ENCODE results near the gene PTCD3. TPM values are rescaled to one million over a fixed set of nuclear protein-coding genes. Genes with fewer than 3 reads are reported as not detected.

Gene PTCD3
- total and polyA plus RNA-seq, 2 of the 4 experiments (the other 2 are of a cell fraction), result 44.0 to 48.9 TPM

DNA sequence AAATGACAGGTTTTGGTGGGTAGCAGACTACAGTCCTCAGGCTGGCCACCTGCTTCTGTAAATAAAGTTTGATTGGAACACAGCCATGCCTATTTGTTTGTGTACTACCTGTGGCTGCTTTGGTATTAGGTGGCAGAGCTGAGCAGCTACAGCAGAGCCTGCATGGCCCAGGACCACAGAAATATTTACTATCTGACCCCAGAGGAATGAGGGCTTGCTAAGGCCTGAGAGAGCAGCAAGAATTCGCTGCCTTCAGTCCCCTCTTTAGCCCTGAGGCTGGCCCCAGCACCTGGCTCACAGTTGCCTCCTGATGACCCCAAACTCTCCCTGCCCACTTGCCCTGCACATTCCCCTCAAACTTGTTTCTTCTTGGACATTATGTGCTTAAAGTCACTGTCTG, 32.8 kb upstream of the PTCD3 start:
- no peak overlapping the region for H2BK20ac ChIP-seq (ENCODE audit: low read depth, low read length)
- H3K4me1 ChIP-seq (ENCODE audit: control insufficient read depth, insufficient read depth, low read length), result peaks cover 3% of the 10 kb centered on the region; the same call in 1 of the 2 replicates
- no peak for DNase-seq
- ATAC-seq (ENCODE audit: low read depth), result no peak
- H4K5ac ChIP-seq (ENCODE audit: low read depth, low read length), result no peak overlapping the region
- H3K23ac ChIP-seq (ENCODE audit: low read depth, low read length), result no peak overlapping the region
- H3K4ac ChIP-seq (ENCODE audit: low read depth, low read length), result no peak overlapping the region
- H3K9me3 ChIP-seq (ENCODE audit: control insufficient read depth, insufficient read depth, low read length), result no peaks in the 10 kb centered on the region
- H2AFZ ChIP-seq (replicated peaks; ENCODE audit: low read length, poor library complexity), result no peak overlapping the region
- H3K14ac ChIP-seq (replicated peaks; ENCODE audit: low read depth, low read length), result no peak overlapping the region
- intact Hi-C loops (cut with micrococcal nuclease) (no loop called here), dilution Hi-C loops (cut with HindIII; ENCODE audit: low sequenced_read_pairs, unreplicated experiment) (no loop called here), in situ Hi-C loops (cut with MboI; ENCODE audit: low sequenced_read_pairs) (no loop called here)
- no peak overlapping the region for H2AK9ac ChIP-seq (replicated peaks; ENCODE audit: low read depth, low read length, poor library complexity)
- H4K8ac ChIP-seq (ENCODE audit: low read depth in 2 of 2, low read length in 2 of 2), result no peak overlapping the region
- no peak overlapping the region for H3K27ac ChIP-seq (ENCODE audit: insufficient read depth, low read length)
- H3K36me3 ChIP-seq (ENCODE audit: control insufficient read depth, insufficient read depth, low read length), result peaks cover 62% of the 10 kb centered on the region
- ChIA-PET POLR2A (ENCODE audit: unreplicated experiment) (no interaction called here), CTCF (no interaction called here)
- BruUV-seq (replicated peaks), result no TSS peak
- H4K20me1 ChIP-seq (ENCODE audit: insufficient read depth, low read length), result no peaks in the 10 kb centered on the region
- no peak overlapping the region for H3K4me3 ChIP-seq (ENCODE audit: insufficient read depth, low read depth, low read length)
- TF ChIP-seq, protein P1, sequence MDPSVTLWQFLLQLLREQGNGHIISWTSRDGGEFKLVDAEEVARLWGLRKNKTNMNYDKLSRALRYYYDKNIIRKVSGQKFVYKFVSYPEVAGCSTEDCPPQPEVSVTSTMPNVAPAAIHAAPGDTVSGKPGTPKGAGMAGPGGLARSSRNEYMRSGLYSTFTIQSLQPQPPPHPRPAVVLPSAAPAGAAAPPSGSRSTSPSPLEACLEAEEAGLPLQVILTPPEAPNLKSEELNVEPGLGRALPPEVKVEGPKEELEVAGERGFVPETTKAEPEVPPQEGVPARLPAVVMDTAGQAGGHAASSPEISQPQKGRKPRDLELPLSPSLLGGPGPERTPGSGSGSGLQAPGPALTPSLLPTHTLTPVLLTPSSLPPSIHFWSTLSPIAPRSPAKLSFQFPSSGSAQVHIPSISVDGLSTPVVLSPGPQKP (IDR thresholded peaks at IDR 0.05; ENCODE audit: borderline replicate concordance, low read depth, low read length), result no peak
- no peak for TF ChIP-seq MAZ (IDR thresholded peaks at IDR 0.05; ENCODE audit: borderline replicate concordance, low read depth, low read length)
- no peak for TF ChIP-seq MXI1 (IDR thresholded peaks at IDR 0.05; ENCODE audit: borderline replicate concordance, low read depth, low read length)
- no peak for TF ChIP-seq MAFK (IDR thresholded peaks at IDR 0.05; ENCODE audit: low read depth, low read length)
- TF ChIP-seq, protein P2, sequence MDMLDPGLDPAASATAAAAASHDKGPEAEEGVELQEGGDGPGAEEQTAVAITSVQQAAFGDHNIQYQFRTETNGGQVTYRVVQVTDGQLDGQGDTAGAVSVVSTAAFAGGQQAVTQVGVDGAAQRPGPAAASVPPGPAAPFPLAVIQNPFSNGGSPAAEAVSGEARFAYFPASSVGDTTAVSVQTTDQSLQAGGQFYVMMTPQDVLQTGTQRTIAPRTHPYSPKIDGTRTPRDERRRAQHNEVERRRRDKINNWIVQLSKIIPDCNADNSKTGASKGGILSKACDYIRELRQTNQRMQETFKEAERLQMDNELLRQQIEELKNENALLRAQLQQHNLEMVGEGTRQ (IDR thresholded peaks at IDR 0.05; ENCODE audit: low read depth, low read length), result no peak
- TF ChIP-seq RFX5 (IDR thresholded peaks at IDR 0.05; ENCODE audit: low read depth, low read length), result no peak
- no peak for TF ChIP-seq POLR2A (IDR thresholded peaks at IDR 0.05; ENCODE audit: low read depth, low read length)
- no peak for TF ChIP-seq CEBPB (IDR thresholded peaks at IDR 0.05; ENCODE audit: low read depth, low read length)
- no peak overlapping the region for H2AK5ac ChIP-seq (ENCODE audit: low read depth, low read length)
- 83% methylated on average over 1 of the region's 1 CpG; no CpG with 5 or more reads in 1 of the 2 experiments for WGBS, 2 experiments (ENCODE audit: extremely low coverage in 2 of 2, insufficient read length in 1 of 2)
- no peak overlapping the region for H3K4me2 ChIP-seq (ENCODE audit: low read depth, low read length)
- no peaks in the 10 kb centered on the region for H3K27me3 ChIP-seq (ENCODE audit: control insufficient read depth, insufficient read depth, low read length)
- no peak overlapping the region for H3K9ac ChIP-seq (ENCODE audit: low read depth, low read length)
- H3K18ac ChIP-seq (ENCODE audit: low read depth, low read length), result no peak overlapping the region
- no peaks in the 10 kb centered on the region; the same call in 1 of the 2 replicates for H3K9me1 ChIP-seq (ENCODE audit: insufficient read depth, low read length)
- H2BK15ac ChIP-seq (ENCODE audit: low read depth, low read length), result no peak overlapping the region
- H3K79me1 ChIP-seq (ENCODE audit: low read depth in 1 of 2, low read length in 2 of 2), result peaks cover 0 to 17% of the 10 kb centered on the region in 2 experiments; a peak in 2 of 4 replicates
- H3K56ac ChIP-seq (ENCODE audit: extremely low read depth, insufficient read depth, low read length), result no peak overlapping the region
- no peak overlapping the region for H2BK120ac ChIP-seq (ENCODE audit: low read depth, low read length)
- no peak overlapping the region for H4K91ac ChIP-seq (ENCODE audit: insufficient read depth, low read depth, low read length)
- H2BK5ac ChIP-seq (ENCODE audit: low read depth, low read length, poor library complexity, severe bottlenecking), result no peak overlapping the region
